Measurements from ENCODE around the gene COL2A1. TPM values are rescaled to one million over a fixed set of nuclear protein-coding genes. Genes with fewer than 3 reads are reported as not detected.

Gene COL2A1
- total RNA-seq, 1 experiment from 2014 or later: 10.8 TPM

DNA sequence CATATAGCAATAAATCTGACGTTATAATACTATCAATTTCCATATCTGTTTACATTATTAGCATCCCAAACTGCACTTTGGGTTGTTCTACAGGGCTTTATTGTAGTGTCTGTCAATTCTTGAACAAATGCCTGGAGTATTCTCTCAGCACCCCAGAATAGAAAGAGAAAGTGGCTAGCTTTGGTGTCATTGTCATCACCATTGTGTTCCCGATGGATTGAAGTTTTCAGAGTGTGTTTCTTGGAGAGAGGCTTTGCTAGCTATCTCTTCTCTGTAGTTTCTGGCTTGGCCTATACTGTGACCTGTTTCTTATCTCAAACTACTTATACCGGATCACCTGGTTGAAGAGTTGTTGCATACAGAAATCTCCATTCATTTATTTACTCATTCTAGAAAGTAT is 34.4 kb downstream of the COL2A1 start:
- no peak overlapping the region for H3T11ph ChIP-seq (ENCODE audit: low read length)
- H3K4ac ChIP-seq (ENCODE audit: low read depth, low read length): no peak overlapping the region
- no peaks in the 10 kb centered on the region for H3K9me3 ChIP-seq (ENCODE audit: control insufficient read depth, low read depth, low read length)
- Mint-ChIP-seq H3K36me3 (ENCODE audit: insufficient read depth in 1 of 3, low read depth in 3 of 3) (peaks cover 0 to 20% (median 0%) of the 10 kb centered on the region in 3 experiments; a peak in 3 of 7 replicates), H3K9me3 (no peaks in the 10 kb centered on the region), H3K4me1 (no peaks in the 10 kb centered on the region), H3K27ac (no peak overlapping the region), H3K27me3 (ENCODE audit: low read depth) (peaks cover 49% of the 10 kb centered on the region), H3K4me3 (no peak overlapping the region)
- no peak overlapping the region for H2BK120ac ChIP-seq (ENCODE audit: low read depth, low read length, poor library complexity, severe bottlenecking)
- H3K23me2 ChIP-seq (ENCODE audit: insufficient read length, low read depth, low read length, poor library complexity, severe bottlenecking): no peaks in the 10 kb centered on the region
- no peak overlapping the region for H3K14ac ChIP-seq (ENCODE audit: insufficient read depth, low read length)
- H4K8ac ChIP-seq (replicated peaks; ENCODE audit: insufficient read length, low read depth, low read length): no peak overlapping the region
- no peak overlapping the region for H3K4me2 ChIP-seq (ENCODE audit: insufficient read depth, insufficient read length, low read length)
- no peak overlapping the region for H2AFZ ChIP-seq (ENCODE audit: low read length)
- H3K56ac ChIP-seq (ENCODE audit: insufficient read length, low read depth, low read length): no peak overlapping the region
- no peak overlapping the region for H4K5ac ChIP-seq (ENCODE audit: insufficient read length, low read depth, low read length)
- no peak overlapping the region for H2BK5ac ChIP-seq (ENCODE audit: insufficient read length, low read length)
- H4K20me1 ChIP-seq (ENCODE audit: control insufficient read depth, insufficient read depth, insufficient read length): no peaks in the 10 kb centered on the region
- no peaks in the 10 kb centered on the region for H3K79me2 ChIP-seq (ENCODE audit: insufficient read depth, low read length)
- H2AK5ac ChIP-seq (ENCODE audit: insufficient read length, low read length): no peak overlapping the region
- H3K27ac ChIP-seq (ENCODE audit: insufficient read length, low read depth, low read length): no peak overlapping the region
- H3K4me1 ChIP-seq (ENCODE audit: insufficient read depth, low read length): no peaks in the 10 kb centered on the region
- TF ChIP-seq, protein P1, sequence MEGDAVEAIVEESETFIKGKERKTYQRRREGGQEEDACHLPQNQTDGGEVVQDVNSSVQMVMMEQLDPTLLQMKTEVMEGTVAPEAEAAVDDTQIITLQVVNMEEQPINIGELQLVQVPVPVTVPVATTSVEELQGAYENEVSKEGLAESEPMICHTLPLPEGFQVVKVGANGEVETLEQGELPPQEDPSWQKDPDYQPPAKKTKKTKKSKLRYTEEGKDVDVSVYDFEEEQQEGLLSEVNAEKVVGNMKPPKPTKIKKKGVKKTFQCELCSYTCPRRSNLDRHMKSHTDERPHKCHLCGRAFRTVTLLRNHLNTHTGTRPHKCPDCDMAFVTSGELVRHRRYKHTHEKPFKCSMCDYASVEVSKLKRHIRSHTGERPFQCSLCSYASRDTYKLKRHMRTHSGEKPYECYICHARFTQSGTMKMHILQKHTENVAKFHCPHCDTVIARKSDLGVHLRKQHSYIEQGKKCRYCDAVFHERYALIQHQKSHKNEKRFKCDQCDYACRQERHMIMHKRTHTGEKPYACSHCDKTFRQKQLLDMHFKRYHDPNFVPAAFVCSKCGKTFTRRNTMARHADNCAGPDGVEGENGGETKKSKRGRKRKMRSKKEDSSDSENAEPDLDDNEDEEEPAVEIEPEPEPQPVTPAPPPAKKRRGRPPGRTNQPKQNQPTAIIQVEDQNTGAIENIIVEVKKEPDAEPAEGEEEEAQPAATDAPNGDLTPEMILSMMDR (conservative IDR thresholded peaks at IDR 0.05): no peak
- no peak for DNase-seq
- H2BK20ac ChIP-seq (ENCODE audit: low read depth, low read length, poor library complexity, severe bottlenecking): no peak overlapping the region
- H4K91ac ChIP-seq (ENCODE audit: insufficient read length, low read depth, low read length): no peak overlapping the region
- H2BK12ac ChIP-seq (ENCODE audit: insufficient read length, low read depth, low read length): no peak overlapping the region
- H3K79me1 ChIP-seq (ENCODE audit: insufficient read depth, low read depth, low read length, poor library complexity, severe bottlenecking): no peaks in the 10 kb centered on the region
- H2BK15ac ChIP-seq (ENCODE audit: low read depth, low read length): no peak overlapping the region
- no CpG with 5 or more reads among the region's 3 CpGs for WGBS (ENCODE audit: extremely low coverage, insufficient read length, low lambda C conversion rate)
- H3K18ac ChIP-seq (ENCODE audit: insufficient read length, low read depth, low read length): no peak overlapping the region
- no peak overlapping the region for H3K9ac ChIP-seq (ENCODE audit: extremely low read depth, insufficient read length, low read length)
- no peak overlapping the region for H3K23ac ChIP-seq (ENCODE audit: insufficient read length, low read depth, low read length)
- no peaks in the 10 kb centered on the region; the same call in 1 of the 2 replicates for H3K27me3 ChIP-seq (ENCODE audit: insufficient read depth, low read length)

Data from H9 (cell line).